LNCAP (cell line): ENCODE data around the gene ZMAT2.

Source experiments
- CTCF ChIP-seq: fragments of 450-650 bp; IDR thresholded peaks from 2 replicates; pipeline ENCODE4 v1.5.1; 2017; ENCODE audit warnings: mild to moderate bottlenecking

Gene ZMAT2

GRCh38 chr5:140725799-140726471 is 25.7 kb downstream of the ZMAT2 start:
- TF ChIP-seq CTCF, result no peak

- TF ChIP-seq CTCF, result no peak
Observed at GRCh38 chr5:140733098-140733497, 32.9 kb downstream of the ZMAT2 start.

DNA sequence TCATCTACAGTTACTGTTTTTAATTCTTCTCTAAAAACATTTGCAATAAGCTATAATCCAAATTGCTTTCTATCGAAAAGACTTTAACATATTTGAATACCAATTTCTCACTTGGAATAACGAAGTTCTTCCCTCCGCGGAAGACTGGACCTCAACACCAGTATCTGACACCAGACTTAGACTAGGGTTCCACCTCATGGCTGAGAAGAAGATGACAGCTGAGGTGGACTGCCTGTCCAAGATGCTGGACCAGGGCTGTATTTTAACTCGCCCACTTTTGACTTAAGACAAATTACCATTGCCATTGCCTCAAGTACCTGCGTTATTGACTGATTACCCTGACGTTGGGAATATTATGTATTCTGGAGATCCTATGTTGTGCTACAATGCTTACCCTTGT is 34.1 kb downstream of the ZMAT2 start:
- TF ChIP-seq CTCF, result no peak; the same call in 1 of the 2 replicates

GRCh38 chr5:140737486-140737885 is 37.2 kb downstream of the ZMAT2 start:
- no peak for TF ChIP-seq CTCF

- no peak for TF ChIP-seq CTCF
Observed at GRCh38 chr5:140741967-140742366, 41.7 kb downstream of the ZMAT2 start.

- no peak for TF ChIP-seq CTCF
Observed at GRCh38 chr5:140753561-140753960, 53.3 kb downstream of the ZMAT2 start.
